Vagina (tissue), 2 donors: ENCODE measurements around the gene CYLC2.

ENCODE experiments used
- POLR2AphosphoS5 ChIP-seq, 2 donors: sonication (generic); formaldehyde crosslinking; IDR thresholded peaks; one replicate each; pipeline ENCODE4 v1.9.0; 2017; ENCODE audit warnings: antibody characterized with exemption in 2 of 2, mild to moderate bottlenecking in 2 of 2, low read depth in 1 of 2; ENCODE audit not compliant: insufficient read depth in 1 of 2
- TF ChIP-seq, protein P1 (sequence below), 3 experiments: fragments of 450-650 bp in 2 of 3; fragments of 200-600 bp in 1 of 3; sonication (generic) in 1 of 3; IDR thresholded peaks; one replicate each; pipeline ENCODE4 v1.5.1; 2017 to 2019; ENCODE audit warnings: antibody characterized with exemption in 3 of 3, mild to moderate bottlenecking in 2 of 3, moderate library complexity in 2 of 3

DNA sequence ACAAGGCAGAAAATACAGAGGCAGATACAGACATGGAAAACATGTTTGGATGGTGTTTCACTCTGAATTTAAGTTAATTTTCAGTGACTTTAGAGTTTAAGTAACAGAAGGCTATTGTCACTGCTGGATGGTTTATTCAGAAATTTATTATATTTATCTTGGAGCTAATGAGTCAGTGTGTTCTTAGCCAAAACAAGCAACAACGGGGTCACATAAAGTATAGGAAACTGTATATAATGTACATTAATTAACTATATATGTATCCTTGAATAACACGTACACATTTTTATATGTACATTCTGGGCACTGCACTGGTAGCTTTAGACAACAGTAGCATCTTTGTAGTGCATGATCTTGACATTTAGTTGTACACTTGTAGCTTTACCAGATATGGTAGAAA is 30.7 kb downstream of the CYLC2 start:
- TF ChIP-seq, protein P1, sequence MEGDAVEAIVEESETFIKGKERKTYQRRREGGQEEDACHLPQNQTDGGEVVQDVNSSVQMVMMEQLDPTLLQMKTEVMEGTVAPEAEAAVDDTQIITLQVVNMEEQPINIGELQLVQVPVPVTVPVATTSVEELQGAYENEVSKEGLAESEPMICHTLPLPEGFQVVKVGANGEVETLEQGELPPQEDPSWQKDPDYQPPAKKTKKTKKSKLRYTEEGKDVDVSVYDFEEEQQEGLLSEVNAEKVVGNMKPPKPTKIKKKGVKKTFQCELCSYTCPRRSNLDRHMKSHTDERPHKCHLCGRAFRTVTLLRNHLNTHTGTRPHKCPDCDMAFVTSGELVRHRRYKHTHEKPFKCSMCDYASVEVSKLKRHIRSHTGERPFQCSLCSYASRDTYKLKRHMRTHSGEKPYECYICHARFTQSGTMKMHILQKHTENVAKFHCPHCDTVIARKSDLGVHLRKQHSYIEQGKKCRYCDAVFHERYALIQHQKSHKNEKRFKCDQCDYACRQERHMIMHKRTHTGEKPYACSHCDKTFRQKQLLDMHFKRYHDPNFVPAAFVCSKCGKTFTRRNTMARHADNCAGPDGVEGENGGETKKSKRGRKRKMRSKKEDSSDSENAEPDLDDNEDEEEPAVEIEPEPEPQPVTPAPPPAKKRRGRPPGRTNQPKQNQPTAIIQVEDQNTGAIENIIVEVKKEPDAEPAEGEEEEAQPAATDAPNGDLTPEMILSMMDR (IDR thresholded peaks at IDR 0.05): no peak
- TF ChIP-seq POLR2AphosphoS5 (IDR thresholded peaks at IDR 0.05; ENCODE audit: insufficient read depth in 1 of 2, low read depth in 1 of 2): no peak
